Effector CD4-positive, alpha-beta T cell (primary cell): ENCODE measurements around the gene RXYLT1.

Experiments used
- DNase-seq: peaks from one replicate; pipeline ENCODE4 v3.0.0-alpha.2; 2020

Gene RXYLT1

GRCh38 chr12:63844391-63845341 lies 65.0 kb downstream of the RXYLT1 start, which contains the start of gene SRGAP1:
TSS of gene SRGAP1 (plus strand) at chr12:63844700. CDS start at chr12:63844817, 117 bp downstream.
- no peak for DNase-seq

- no peak for DNase-seq
Observed at GRCh38 chr12:63845726-63846125, 66.0 kb downstream of the RXYLT1 start.

GRCh38 chr12:63846238-63846967 lies 66.7 kb downstream of the RXYLT1 start:
- DNase-seq, result no peak

- no peak for DNase-seq
Observed at GRCh38 chr12:63848450-63848849, 68.7 kb downstream of the RXYLT1 start.

- DNase-seq, result no peak
Observed at GRCh38 chr12:63849106-63849620, 69.5 kb downstream of the RXYLT1 start.

- no peak for DNase-seq
Observed at GRCh38 chr12:63849641-63850040, 69.9 kb downstream of the RXYLT1 start.

GRCh38 chr12:63853978-63854377 lies 74.3 kb downstream of the RXYLT1 start:
- DNase-seq, result no peak

GRCh38 chr12:63855299-63855698 lies 75.6 kb downstream of the RXYLT1 start:
- no peak for DNase-seq

- DNase-seq, result no peak
Observed at GRCh38 chr12:63857771-63858670, 78.3 kb downstream of the RXYLT1 start.
